Caco-2 (cell line): Measurements from ENCODE around the gene EMSY. TPM values are rescaled to one million over a fixed set of nuclear protein-coding genes. Genes with fewer than 3 reads are reported as not detected.

Experiments
- BruUV-seq: library from RNA; stranded (reverse); fragments of 400-500 nt; replicated peaks from 2 replicates; lab custom pipeline; 2021; lab: Mats Ljungman, UMichigan
- CTCF ChIA-PET: fragments of 300-600 bp; sonication (Branson Sonifier 250); formaldehyde crosslinking; loops from one replicate; lab custom pipeline; 2022; ENCODE audit warnings: antibody characterized with exemption; lab: Charles Lee
- POLR2A ChIA-PET: fragments of 300-600 bp; sonication (Branson Sonifier 250); formaldehyde crosslinking; loops from one replicate; lab custom pipeline; 2022; ENCODE audit warnings: antibody characterized with exemption; lab: Charles Lee
- DNase-seq, 2 experiments: peaks; one replicate each; pipeline versions ENCODE4 v3.0.0 to v3.0.0-alpha.2; 2020 to 2022
- H3K27me3 ChIP-seq: replicated peaks from 2 replicates; pipeline ENCODE4 v1.6.0; 2011; ENCODE audit warnings: low read length; ENCODE audit not compliant: control insufficient read depth, insufficient read depth
- H3K36me3 ChIP-seq: 2 replicates; pipeline ENCODE4 v1.5.1; 2011; ENCODE audit warnings: low read length; ENCODE audit not compliant: control insufficient read depth, insufficient read depth
- H3K4me1 ChIP-seq: fragments of 250-450 bp; sonication (Bioruptor Pico); 2 replicates; pipeline ENCODE4 v1.5.1; 2020; ENCODE audit warnings: mild to moderate bottlenecking
- H3K4me3 ChIP-seq: 2 replicates; pipeline ENCODE4 v1.5.1; 2011; ENCODE audit warnings: low read depth, mild to moderate bottlenecking, control low read depth, low read length
- H3K9me3 ChIP-seq: fragments of 250-450 bp; sonication (Bioruptor Pico); 2 replicates; pipeline ENCODE4 v1.5.1; 2020; ENCODE audit warnings: mild to moderate bottlenecking, moderate library complexity
- H3K27ac Mint-ChIP-seq: one replicate; pipeline ENCODE4 v1.8.0; 2022; ENCODE audit warnings: mixed read lengths; ENCODE audit not compliant: unreplicated experiment
- H3K27me3 Mint-ChIP-seq: one replicate; pipeline ENCODE4 v1.8.0; 2022; ENCODE audit warnings: mixed read lengths; ENCODE audit not compliant: insufficient read depth, unreplicated experiment
- H3K36me3 Mint-ChIP-seq: one replicate; pipeline ENCODE4 v1.8.0; 2022; ENCODE audit warnings: mild to moderate bottlenecking, mixed read lengths; ENCODE audit not compliant: insufficient read depth, unreplicated experiment
- H3K4me1 Mint-ChIP-seq: one replicate; pipeline ENCODE4 v1.8.0; 2022; ENCODE audit warnings: low read depth, mixed read lengths; ENCODE audit not compliant: unreplicated experiment
- H3K4me3 Mint-ChIP-seq: one replicate; pipeline ENCODE4 v1.8.0; 2022; ENCODE audit warnings: mild to moderate bottlenecking, moderate library complexity, mixed read lengths; ENCODE audit not compliant: unreplicated experiment
- H3K9me3 Mint-ChIP-seq: one replicate; pipeline ENCODE4 v1.8.0; 2022; ENCODE audit warnings: mixed read lengths; ENCODE audit not compliant: unreplicated experiment
- intact Hi-C: fragments of 100-400 bp; cut with micrococcal nuclease; formaldehyde crosslinking; loops from one replicate; pipeline ENCODE4 v1.10.0; 2022; ENCODE audit not compliant: unreplicated experiment
- total RNA-seq: library from RNA; stranded (reverse); gene quantifications from 2 replicates; pipeline ENCODE4 v1.2.3, GENCODE V29; 2022
- TF ChIP-seq, protein P1 (sequence below), 2 experiments: fragments of 200-600 bp in 1 of 2; IDR thresholded peaks; 1 replicate in 1 of 2; 2 replicates in 1 of 2; pipeline versions ENCODE4 v1.5.1 to v1.8.0; 2011 to 2022; ENCODE audit warnings: antibody characterized with exemption in 1 of 2, control low read depth in 1 of 2, inconsistent platforms in 1 of 2, low read depth in 1 of 2, low read length in 1 of 2, mild to moderate bottlenecking in 1 of 2, moderate library complexity in 1 of 2; ENCODE audit not compliant: insufficient read depth in 1 of 2, severe bottlenecking in 1 of 2, unreplicated experiment in 1 of 2

The EMSY gene
- total RNA-seq, 1 experiment from 2014 or later, result 43.6 TPM

- Histone ChIP-seq H3K4me3 (peak overlapping the region; percentile 92), H3K4me1 (peaks cover 15% of the 10 kb centered on the region), H3K9me3 (no peaks in the 10 kb centered on the region), H3K27me3 (no peaks in the 10 kb centered on the region), H3K36me3 (no peaks in the 10 kb centered on the region)
- H3K4me1 Mint-ChIP-seq, result peaks cover 25% of the 10 kb centered on the region
- H3K4me3 Mint-ChIP-seq, result peak overlapping the region; percentile 98
- no peaks in the 10 kb centered on the region for H3K27me3 Mint-ChIP-seq
- H3K9me3 Mint-ChIP-seq, result no peaks in the 10 kb centered on the region
- H3K36me3 Mint-ChIP-seq, result peaks cover 43% of the 10 kb centered on the region
- TSS peak; percentile 81 for BruUV-seq
- TF ChIP-seq, protein P1, sequence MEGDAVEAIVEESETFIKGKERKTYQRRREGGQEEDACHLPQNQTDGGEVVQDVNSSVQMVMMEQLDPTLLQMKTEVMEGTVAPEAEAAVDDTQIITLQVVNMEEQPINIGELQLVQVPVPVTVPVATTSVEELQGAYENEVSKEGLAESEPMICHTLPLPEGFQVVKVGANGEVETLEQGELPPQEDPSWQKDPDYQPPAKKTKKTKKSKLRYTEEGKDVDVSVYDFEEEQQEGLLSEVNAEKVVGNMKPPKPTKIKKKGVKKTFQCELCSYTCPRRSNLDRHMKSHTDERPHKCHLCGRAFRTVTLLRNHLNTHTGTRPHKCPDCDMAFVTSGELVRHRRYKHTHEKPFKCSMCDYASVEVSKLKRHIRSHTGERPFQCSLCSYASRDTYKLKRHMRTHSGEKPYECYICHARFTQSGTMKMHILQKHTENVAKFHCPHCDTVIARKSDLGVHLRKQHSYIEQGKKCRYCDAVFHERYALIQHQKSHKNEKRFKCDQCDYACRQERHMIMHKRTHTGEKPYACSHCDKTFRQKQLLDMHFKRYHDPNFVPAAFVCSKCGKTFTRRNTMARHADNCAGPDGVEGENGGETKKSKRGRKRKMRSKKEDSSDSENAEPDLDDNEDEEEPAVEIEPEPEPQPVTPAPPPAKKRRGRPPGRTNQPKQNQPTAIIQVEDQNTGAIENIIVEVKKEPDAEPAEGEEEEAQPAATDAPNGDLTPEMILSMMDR (IDR thresholded peaks at IDR 0.05; ENCODE audit: insufficient read depth in 1 of 2, low read depth in 1 of 2, low read length in 1 of 2, severe bottlenecking in 1 of 2, unreplicated experiment in 1 of 2), result no peak
- CTCF ChIA-PET, result no interaction called here
- peak overlapping the region; percentile 99 for H3K27ac Mint-ChIP-seq
- intact Hi-C loops, result loop anchor here (1.0 to 10.0 kb wide), 5 partner anchors 63 to 237 kb away; partner anchors contain the start of genes GVQW3, LRRC32, THAP12 and WNT11
- POLR2A ChIA-PET, result no interaction called here
- DNase-seq, result no peak
Observed at GRCh38 chr11:76444065-76444383, 794 bp upstream of the EMSY start.

DNA sequence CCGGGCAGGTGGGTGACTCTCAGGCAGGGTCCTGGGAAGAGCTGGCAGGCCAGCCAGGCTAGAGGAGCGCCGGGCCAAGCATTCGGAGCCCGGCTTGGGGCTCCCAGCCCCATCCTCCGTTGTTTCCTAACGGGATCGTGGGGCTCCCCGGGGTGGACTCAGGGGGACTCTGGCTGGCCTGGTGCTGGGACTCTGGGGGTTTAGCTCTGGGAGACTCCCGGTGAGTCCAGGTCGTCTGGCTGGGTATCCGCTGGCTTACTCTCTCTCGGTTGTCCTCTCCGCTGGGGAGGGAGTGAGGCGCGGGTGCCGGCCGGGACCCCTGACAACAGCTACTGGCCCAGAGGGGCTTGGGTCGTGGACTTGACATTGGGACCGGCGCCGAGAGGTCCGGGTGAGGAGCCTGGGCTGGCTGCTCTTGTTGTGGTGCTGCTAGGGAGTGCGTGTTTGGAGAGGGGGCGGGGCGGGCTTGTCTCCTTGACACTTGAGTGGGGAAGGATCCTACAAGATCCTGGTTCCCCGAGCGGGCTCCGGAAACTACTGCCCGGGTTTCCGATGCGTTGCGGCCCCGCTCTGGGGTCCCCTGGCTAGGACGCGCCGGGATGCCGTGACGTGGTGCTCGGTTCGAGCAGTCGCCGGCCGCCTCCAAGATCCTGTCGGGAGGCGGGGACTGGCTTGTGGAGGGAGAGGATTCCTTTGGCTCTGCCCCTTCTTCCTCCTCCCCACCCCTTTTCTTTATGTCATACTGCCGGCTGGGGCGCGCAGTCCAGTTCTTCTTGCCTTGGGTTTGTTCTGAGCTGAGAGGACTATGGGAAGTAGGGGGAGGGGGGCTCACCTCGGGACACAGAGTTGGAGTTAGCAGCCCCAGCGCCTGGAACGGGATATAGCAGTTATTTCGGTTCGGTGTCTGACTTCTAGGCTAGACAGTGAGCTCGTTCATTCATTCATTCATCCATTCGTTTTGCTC, 585 bp downstream of the EMSY start:
- H3K9me3 ChIP-seq, result no peaks in the 10 kb centered on the region
- H3K36me3 Mint-ChIP-seq, result peaks cover 57% of the 10 kb centered on the region
- TF ChIP-seq, protein P1 (IDR thresholded peaks at IDR 0.05; ENCODE audit: insufficient read depth in 1 of 2, low read depth in 1 of 2, low read length in 1 of 2, severe bottlenecking in 1 of 2, unreplicated experiment in 1 of 2), result peak; percentile 24 to 68

GRCh38 chr11:76448506-76448905, 3.7 kb downstream of the EMSY start:
- Histone ChIP-seq H3K4me1 (peaks cover 25% of the 10 kb centered on the region), H3K27me3 (no peaks in the 10 kb centered on the region), H3K4me3 (no peak overlapping the region), H3K36me3 (no peaks in the 10 kb centered on the region), H3K9me3 (no peaks in the 10 kb centered on the region)
- ChIA-PET CTCF (interaction anchor here (1.1 kb wide), 1 partner anchor 31 kb away, joined by 3 read pairs; no protein-coding TSS in a partner anchor), POLR2A (no interaction called here)
- no peaks in the 10 kb centered on the region for H3K9me3 Mint-ChIP-seq
- no peak overlapping the region for H3K4me3 Mint-ChIP-seq
- TF ChIP-seq, protein P1 (IDR thresholded peaks at IDR 0.05; ENCODE audit: insufficient read depth in 1 of 2, low read depth in 1 of 2, low read length in 1 of 2, severe bottlenecking in 1 of 2, unreplicated experiment in 1 of 2), result no peak
- no TSS peak for BruUV-seq
- DNase-seq, result no peak
- H3K27me3 Mint-ChIP-seq, result no peaks in the 10 kb centered on the region
- H3K4me1 Mint-ChIP-seq, result peaks cover 34% of the 10 kb centered on the region
- no peak overlapping the region for H3K27ac Mint-ChIP-seq
- peaks cover 67% of the 10 kb centered on the region for H3K36me3 Mint-ChIP-seq
- intact Hi-C loops, result loop anchor here (10.0 kb wide), 1 partner anchor 226 kb away; the partner anchor contains the start of gene LRRC32

More for the DNA sequence above, 585 bp downstream of the EMSY start:
- peaks cover 15% of the 10 kb centered on the region for H3K4me1 ChIP-seq
- Mint-ChIP-seq H3K4me3 (peak overlapping the region; percentile 98), H3K4me1 (peaks cover 34% of the 10 kb centered on the region), H3K27ac (peak overlapping the region; percentile 99), H3K27me3 (no peaks in the 10 kb centered on the region), H3K9me3 (no peaks in the 10 kb centered on the region)
- no peaks in the 10 kb centered on the region for H3K27me3 ChIP-seq
- no peaks in the 10 kb centered on the region for H3K36me3 ChIP-seq
- intact Hi-C loops, result loop anchor here (1.0 to 10.0 kb wide), 7 partner anchors 10 to 415 kb away; partner anchors contain the start of genes ACER3, LRRC32 and WNT11
- peak overlapping the region; percentile 92 for H3K4me3 ChIP-seq
- ChIA-PET POLR2A (interaction anchor here (0.6 to 1.0 kb wide), 4 partner anchors 9 to 659 kb away, joined by 3 to 9 read pairs (median 5); no protein-coding TSS in a partner anchor), CTCF (interaction anchor here (0.6 to 2.6 kb wide), 13 partner anchors 10 to 602 kb away, joined by 3 to 21 read pairs (median 6); partner anchors contain the start of gene TSKU)
- BruUV-seq, result no TSS peak
- peak; percentile 98 to 99 for DNase-seq
